H9 (cell line): ENCODE data around the gene CYP8B1. TPM values are rescaled to one million over a fixed set of nuclear protein-coding genes. Genes with fewer than 3 reads are reported as not detected.

Experiments used
- DNase-seq: peaks from one replicate; pipeline ENCODE4 v3.0.0-alpha.2; 2017
- H2AFZ ChIP-seq: one replicate; pipeline ENCODE4 v1.6.1; 2013; ENCODE audit warnings: mild to moderate bottlenecking, low read length, control low read depth, moderate library complexity
- H2AK5ac ChIP-seq: 2 replicates; pipeline ENCODE4 v1.6.1; 2013; ENCODE audit warnings: low read length, control low read depth, mixed read lengths; ENCODE audit not compliant: insufficient read length
- H2BK120ac ChIP-seq: one replicate; pipeline ENCODE4 v1.6.1; 2013; ENCODE audit warnings: low read depth, mild to moderate bottlenecking, low read length, control low read depth, inconsistent platforms; ENCODE audit not compliant: poor library complexity, severe bottlenecking
- H2BK12ac ChIP-seq: 2 replicates; pipeline ENCODE4 v1.6.1; 2013; ENCODE audit warnings: low read length, control low read depth, mixed read lengths, low read depth; ENCODE audit not compliant: insufficient read length
- H2BK15ac ChIP-seq: 2 replicates; pipeline ENCODE4 v1.6.1; 2013; ENCODE audit warnings: low read depth, low read length, control low read depth
- H2BK20ac ChIP-seq: one replicate; pipeline ENCODE4 v1.6.1; 2013; ENCODE audit warnings: low read depth, mild to moderate bottlenecking, low read length, control low read depth, inconsistent platforms; ENCODE audit not compliant: poor library complexity, severe bottlenecking
- H2BK5ac ChIP-seq: 2 replicates; pipeline ENCODE4 v1.6.1; 2013; ENCODE audit warnings: low read length, control low read depth, mixed read lengths; ENCODE audit not compliant: insufficient read length
- H3K14ac ChIP-seq: 2 replicates; pipeline ENCODE4 v1.6.1; 2013; ENCODE audit warnings: low read length, control low read depth; ENCODE audit not compliant: insufficient read depth
- H3K18ac ChIP-seq: 2 replicates; pipeline ENCODE4 v1.6.1; 2013; ENCODE audit warnings: low read depth, mild to moderate bottlenecking, mixed read lengths, low read length, control low read depth; ENCODE audit not compliant: insufficient read length
- H3K23ac ChIP-seq: 2 replicates; pipeline ENCODE4 v1.6.1; 2013; ENCODE audit warnings: low read length, control low read depth, mixed read lengths, low read depth; ENCODE audit not compliant: insufficient read length
- H3K23me2 ChIP-seq: 2 replicates; pipeline ENCODE4 v1.6.1; 2013; ENCODE audit warnings: low read depth, mild to moderate bottlenecking, mixed read lengths, low read length, control low read depth; ENCODE audit not compliant: insufficient read length, poor library complexity, severe bottlenecking
- H3K27ac ChIP-seq: 2 replicates; pipeline ENCODE4 v1.5.1; 2013; ENCODE audit warnings: low read length, control low read depth, mixed read lengths, low read depth; ENCODE audit not compliant: insufficient read length
- H3K27me3 ChIP-seq: 2 replicates; pipeline ENCODE4 v1.6.1; 2013; ENCODE audit warnings: low read length, control low read depth, inconsistent platforms; ENCODE audit not compliant: insufficient read depth
- H3K4ac ChIP-seq: 2 replicates; pipeline ENCODE4 v1.6.1; 2013; ENCODE audit warnings: low read depth, mild to moderate bottlenecking, control low read depth, inconsistent platforms, low read length, moderate library complexity
- H3K4me1 ChIP-seq: 2 replicates; pipeline ENCODE4 v1.6.1; 2013; ENCODE audit warnings: low read length, control low read depth, inconsistent platforms; ENCODE audit not compliant: insufficient read depth
- H3K4me2 ChIP-seq: 2 replicates; pipeline ENCODE4 v1.6.1; 2013; ENCODE audit warnings: low read length, control low read depth, mixed read lengths; ENCODE audit not compliant: insufficient read length, insufficient read depth
- H3K56ac ChIP-seq: 2 replicates; pipeline ENCODE4 v1.6.1; 2013; ENCODE audit warnings: low read depth, mild to moderate bottlenecking, mixed read lengths, low read length, control low read depth; ENCODE audit not compliant: insufficient read length
- H3K79me1 ChIP-seq: 2 replicates; pipeline ENCODE4 v1.6.1; 2013; ENCODE audit warnings: low read depth, mild to moderate bottlenecking, moderate library complexity, low read length, control low read depth, inconsistent platforms; ENCODE audit not compliant: insufficient read depth, poor library complexity, severe bottlenecking
- H3K79me2 ChIP-seq: 2 replicates; pipeline ENCODE4 v1.6.1; 2013; ENCODE audit warnings: low read length, control low read depth, inconsistent platforms; ENCODE audit not compliant: insufficient read depth
- H3K9ac ChIP-seq: 2 replicates; pipeline ENCODE4 v1.6.1; 2013; ENCODE audit warnings: low read length, control low read depth, mixed read lengths; ENCODE audit not compliant: insufficient read length; ENCODE audit errors: extremely low read depth
- H3K9me3 ChIP-seq: one replicate; pipeline ENCODE4 v1.6.1; 2013; ENCODE audit warnings: low read depth, low read length, inconsistent platforms; ENCODE audit not compliant: control insufficient read depth
- H3T11ph ChIP-seq: one replicate; pipeline ENCODE4 v1.6.1; 2013; ENCODE audit warnings: mild to moderate bottlenecking, low read length, control low read depth, inconsistent platforms
- H4K20me1 ChIP-seq: one replicate; pipeline ENCODE4 v1.6.1; 2013; ENCODE audit not compliant: control insufficient read depth, insufficient read length, insufficient read depth
- H4K5ac ChIP-seq: 2 replicates; pipeline ENCODE4 v1.6.1; 2013; ENCODE audit warnings: low read depth, mild to moderate bottlenecking, mixed read lengths, low read length, control low read depth; ENCODE audit not compliant: insufficient read length
- H4K8ac ChIP-seq: replicated peaks from 2 replicates; pipeline ENCODE4 v1.6.1; 2013; ENCODE audit warnings: low read length, control low read depth, mixed read lengths, low read depth; ENCODE audit not compliant: insufficient read length
- H4K91ac ChIP-seq: 2 replicates; pipeline ENCODE4 v1.6.1; 2013; ENCODE audit warnings: low read depth, mild to moderate bottlenecking, moderate library complexity, mixed read lengths, low read length, control low read depth; ENCODE audit not compliant: insufficient read length
- H3K27ac Mint-ChIP-seq, 3 experiments: 2 replicates in 2 of 3; 3 replicates in 1 of 3; pipeline ENCODE4 v1.8.0; 2020 to 2021; ENCODE audit warnings: mixed read lengths in 3 of 3, mild to moderate bottlenecking in 1 of 3, moderate library complexity in 1 of 3
- H3K27me3 Mint-ChIP-seq: 2 replicates; pipeline ENCODE4 v1.8.0; 2021; ENCODE audit warnings: low read depth, mild to moderate bottlenecking, moderate library complexity, mixed read lengths
- H3K36me3 Mint-ChIP-seq, 3 experiments: 2 replicates in 2 of 3; 3 replicates in 1 of 3; pipeline ENCODE4 v1.8.0; 2020 to 2021; ENCODE audit warnings: low read depth in 3 of 3, mixed read lengths in 3 of 3; ENCODE audit not compliant: insufficient read depth in 1 of 3
- H3K4me1 Mint-ChIP-seq, 2 experiments: 2 replicates each; pipeline ENCODE4 v1.8.0; 2020; ENCODE audit warnings: mixed read lengths in 2 of 2
- H3K4me3 Mint-ChIP-seq, 2 experiments: 2 replicates in 1 of 2; 3 replicates in 1 of 2; pipeline ENCODE4 v1.8.0; 2020 to 2021; ENCODE audit warnings: mild to moderate bottlenecking in 2 of 2, mixed read lengths in 2 of 2, moderate library complexity in 1 of 2
- H3K9me3 Mint-ChIP-seq, 2 experiments: 2 replicates in 1 of 2; 3 replicates in 1 of 2; pipeline ENCODE4 v1.8.0; 2020; ENCODE audit warnings: mild to moderate bottlenecking in 2 of 2, mixed read lengths in 2 of 2, moderate library complexity in 1 of 2
- total RNA-seq: library from RNA; stranded (reverse); gene quantifications from 2 replicates; pipeline ENCODE4 v1.2.1, GENCODE V29; 2021
- TF ChIP-seq, protein P1 (sequence below): fragments of 200-600 bp; sonication (generic); conservative IDR thresholded peaks from 3 replicates; pipeline ENCODE4 v1.8.0; 2021; ENCODE audit warnings: antibody characterized with exemption, mild to moderate bottlenecking

The CYP8B1 gene
- total RNA-seq, 1 experiment from 2014 or later: not detected

DNA sequence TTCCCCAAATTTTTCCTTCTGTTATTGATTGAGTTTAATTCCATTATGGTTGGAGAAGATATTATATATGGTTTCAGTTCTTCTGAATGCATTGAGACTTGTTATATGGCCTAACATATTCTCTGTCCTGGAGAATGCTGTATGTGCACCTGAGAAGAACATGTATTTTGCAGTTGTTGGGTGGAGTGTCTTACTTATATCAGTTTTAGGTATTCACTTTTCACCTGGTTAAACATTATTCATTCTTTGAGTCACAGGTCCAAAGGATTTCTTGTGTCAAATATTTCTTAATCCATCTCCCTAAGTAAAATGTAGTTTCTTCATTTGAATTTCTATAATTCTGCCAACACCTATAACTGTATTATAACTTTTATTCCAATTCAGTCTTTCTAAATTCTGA is 48.7 kb downstream of the CYP8B1 start:
- no peaks in the 10 kb centered on the region for H3K79me2 ChIP-seq
- TF ChIP-seq, protein P1, sequence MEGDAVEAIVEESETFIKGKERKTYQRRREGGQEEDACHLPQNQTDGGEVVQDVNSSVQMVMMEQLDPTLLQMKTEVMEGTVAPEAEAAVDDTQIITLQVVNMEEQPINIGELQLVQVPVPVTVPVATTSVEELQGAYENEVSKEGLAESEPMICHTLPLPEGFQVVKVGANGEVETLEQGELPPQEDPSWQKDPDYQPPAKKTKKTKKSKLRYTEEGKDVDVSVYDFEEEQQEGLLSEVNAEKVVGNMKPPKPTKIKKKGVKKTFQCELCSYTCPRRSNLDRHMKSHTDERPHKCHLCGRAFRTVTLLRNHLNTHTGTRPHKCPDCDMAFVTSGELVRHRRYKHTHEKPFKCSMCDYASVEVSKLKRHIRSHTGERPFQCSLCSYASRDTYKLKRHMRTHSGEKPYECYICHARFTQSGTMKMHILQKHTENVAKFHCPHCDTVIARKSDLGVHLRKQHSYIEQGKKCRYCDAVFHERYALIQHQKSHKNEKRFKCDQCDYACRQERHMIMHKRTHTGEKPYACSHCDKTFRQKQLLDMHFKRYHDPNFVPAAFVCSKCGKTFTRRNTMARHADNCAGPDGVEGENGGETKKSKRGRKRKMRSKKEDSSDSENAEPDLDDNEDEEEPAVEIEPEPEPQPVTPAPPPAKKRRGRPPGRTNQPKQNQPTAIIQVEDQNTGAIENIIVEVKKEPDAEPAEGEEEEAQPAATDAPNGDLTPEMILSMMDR: no peak
- H4K5ac ChIP-seq: no peak overlapping the region
- Mint-ChIP-seq H3K9me3 (no peaks in the 10 kb centered on the region; a peak in 1 of 5 replicates), H3K4me3 (no peak overlapping the region), H3K36me3 (no peaks in the 10 kb centered on the region), H3K4me1 (peaks cover 16 to 23% of the 10 kb centered on the region in 2 experiments), H3K27ac (no peak overlapping the region), H3K27me3 (no peaks in the 10 kb centered on the region)
- no peak overlapping the region for H4K8ac ChIP-seq
- no peak overlapping the region for H3K9ac ChIP-seq
- H2AK5ac ChIP-seq: no peak overlapping the region
- H3K27me3 ChIP-seq: no peaks in the 10 kb centered on the region
- no peak overlapping the region for H3K14ac ChIP-seq
- no peak overlapping the region for H2BK5ac ChIP-seq
- DNase-seq: no peak
- no peak overlapping the region for H2BK120ac ChIP-seq
- H3K56ac ChIP-seq: no peak overlapping the region
- no peak overlapping the region for H3K23ac ChIP-seq
- H4K20me1 ChIP-seq: no peaks in the 10 kb centered on the region
- H3K9me3 ChIP-seq: no peaks in the 10 kb centered on the region
- no peak overlapping the region for H2BK15ac ChIP-seq
- H3K27ac ChIP-seq: no peak overlapping the region
- H4K91ac ChIP-seq: no peak overlapping the region
- H3K18ac ChIP-seq: no peak overlapping the region
- no peaks in the 10 kb centered on the region for H3K4me1 ChIP-seq
- H2AFZ ChIP-seq: no peak overlapping the region
- no peak overlapping the region for H3T11ph ChIP-seq
- H3K4me2 ChIP-seq: no peak overlapping the region
- H3K4ac ChIP-seq: no peak overlapping the region
- no peaks in the 10 kb centered on the region for H3K23me2 ChIP-seq
- no peak overlapping the region for H2BK20ac ChIP-seq
- H2BK12ac ChIP-seq: no peak overlapping the region
- H3K79me1 ChIP-seq: no peaks in the 10 kb centered on the region
